ENCODE data around the gene HOXA4. TPM values are rescaled to one million over a fixed set of nuclear protein-coding genes. Genes with fewer than 3 reads are reported as not detected.

Gene HOXA4
- total and polyA plus RNA-seq, 2 of the 8 experiments (the other 6 are each of a cell fraction or from before 2014, with no cell fraction given): not detected

GRCh38 chr7:27106181-27106900, 24.2 kb downstream of the HOXA4 start:
- Histone ChIP-seq H3K27ac (ENCODE audit: low read depth, low read length) (no peak overlapping the region), H3K4me3 (ENCODE audit: extremely low read depth in 1 of 4, insufficient read depth in 2 of 4, low read depth in 3 of 4, low read length in 4 of 4) (peak overlapping the region in 1 of 4 experiments; percentile 25; a peak in 1 of 8 replicates), H3K36me3 (ENCODE audit: control insufficient read depth in 2 of 4, insufficient read depth in 4 of 4, low read length in 3 of 4) (peaks cover 0 to 14% (median 0%) of the 10 kb centered on the region in 4 experiments; a peak in 1 of 8 replicates), H2BK15ac (ENCODE audit: low read length) (no peak overlapping the region), H3K18ac (ENCODE audit: extremely low read depth, low read length) (no peak overlapping the region), H2BK120ac (replicated peaks; ENCODE audit: low read depth, low read length) (no peak overlapping the region), H3K23me2 (ENCODE audit: low read depth, low read length) (0 out of 2 replicates have a peak, but pooled peaks cover 1% of the 10 kb centered on the region), H2BK12ac (ENCODE audit: low read depth, low read length) (no peak overlapping the region), H3K79me2 (ENCODE audit: control insufficient read depth in 1 of 2, insufficient read depth in 2 of 2, low read length in 2 of 2) (no peaks in the 10 kb centered on the region), H2BK5ac (ENCODE audit: low read depth, low read length) (no peak overlapping the region), H4K5ac (ENCODE audit: insufficient read length, low read depth, low read length) (no peak overlapping the region), H3K56ac (replicated peaks; ENCODE audit: insufficient read length, low read depth, low read length) (no peak overlapping the region), H3K4me2 (ENCODE audit: insufficient read depth in 1 of 2, low read depth in 2 of 2, low read length in 2 of 2) (peak overlapping the region; percentile 5 to 50; a peak in 3 of 4 replicates), H3K27me3 (replicated peaks in 1 of 4; ENCODE audit: control insufficient read depth in 3 of 4, extremely low read depth in 1 of 4, insufficient read depth in 3 of 4, low read length in 3 of 4) (peaks cover 98 to 100% (median 99%) of the 10 kb centered on the region in 4 experiments), H4K8ac (ENCODE audit: extremely low read depth, insufficient read depth, low read length) (0 out of 2 replicates have a peak overlapping the region, but pooled peaks have one; percentile 7), H2AK5ac (ENCODE audit: low read depth, low read length) (no peak overlapping the region), H3K79me1 (ENCODE audit: low read depth, low read length) (no peaks in the 10 kb centered on the region), H4K91ac (replicated peaks; ENCODE audit: insufficient read length, low read length) (no peak overlapping the region), H3K9ac (replicated peaks in 1 of 4; ENCODE audit: extremely low read depth in 1 of 4, low read depth in 3 of 4, low read length in 3 of 4) (no peak overlapping the region), H3K4me1 (replicated peaks in 1 of 4; ENCODE audit: control insufficient read depth in 3 of 4, insufficient read depth in 4 of 4, low read length in 3 of 4) (peaks cover 0 to 15% (median 8%) of the 10 kb centered on the region in 4 experiments; a peak in 5 of 7 replicates), H4K20me1 (replicated peaks in 1 of 2; ENCODE audit: control insufficient read depth in 1 of 2, insufficient read depth in 2 of 2, low read length in 2 of 2) (peaks cover 25 to 40% of the 10 kb centered on the region in 2 experiments), H3K23ac (ENCODE audit: insufficient read length) (no peak overlapping the region), H3K4ac (replicated peaks; ENCODE audit: insufficient read length, low read depth, low read length) (no peak overlapping the region), H2AFZ (ENCODE audit: low read length) (no peak overlapping the region), H2BK20ac (ENCODE audit: low read length) (0 out of 2 replicates have a peak overlapping the region, but pooled peaks have one; percentile 48), H3K9me3 (ENCODE audit: insufficient read depth in 2 of 2, low read depth in 1 of 2, low read length in 1 of 2) (no peaks in the 10 kb centered on the region), H3K14ac (ENCODE audit: insufficient read length) (no peak overlapping the region)
- 2% methylated on average over 44 of the region's 44 CpGs; no CpG with 5 or more reads in 1 of the 2 experiments for WGBS, 2 experiments (ENCODE audit: extremely low coverage in 1 of 2, insufficient coverage in 1 of 2, insufficient read length in 1 of 2, insufficient replicate concordance in 2 of 2, low coverage in 1 of 2, low lambda C conversion rate in 2 of 2, missing lambda C conversion rate in 1 of 2)
- DNase-seq (ENCODE audit: low read depth in 1 of 2, low spot score in 2 of 2): peak in 1 of 2 experiments; percentile 68
- CTCF ChIA-PET (ENCODE audit: partially characterized antibody): interaction anchor here (0.6 to 2.9 kb wide), 11 partner anchors 10 to 131 kb away, joined by 3 to 13 read pairs (median 3); partner anchors contain the start of gene HOXA5
- no peak for FAIRE-seq
- POLR2A ChIA-PET (ENCODE audit: partially characterized antibody): interaction anchor here (1.3 to 2.8 kb wide), 2 partner anchors 10 to 12 kb away, joined by 5 to 6 read pairs; partner anchors contain the start of gene HOXA1
- TF ChIP-seq ATF3 (IDR thresholded peaks at IDR 0.05; ENCODE audit: insufficient read depth, low read depth, low read length): no peak
- peak in 1 of 2 experiments; percentile 8; a peak in 1 of 4 replicates for TF ChIP-seq RAD21 (IDR thresholded peaks at IDR 0.05 in 1 of 2, conservative IDR thresholded peaks at IDR 0.05 in 1 of 2; ENCODE audit: low read depth in 2 of 2, low read length in 2 of 2)
- TF ChIP-seq GABPA (IDR thresholded peaks at IDR 0.05; ENCODE audit: borderline replicate concordance, insufficient read depth, low read length): 0 out of 2 replicates have a peak, but pooled peaks have one; percentile 8
- no peak for TF ChIP-seq SP2 (IDR thresholded peaks at IDR 0.05; ENCODE audit: low read length)
- peak; percentile 98 for TF ChIP-seq RNF2 (IDR thresholded peaks at IDR 0.05; ENCODE audit: borderline replicate concordance, low read depth, low read length, missing control alignments, poor library complexity, severe bottlenecking)
- TF ChIP-seq NRF1 (IDR thresholded peaks at IDR 0.05; ENCODE audit: low read depth, low read length): no peak
- no peak for TF ChIP-seq CREB1 (IDR thresholded peaks at IDR 0.05)
- peak; percentile 16 for TF ChIP-seq ASH2L (IDR thresholded peaks at IDR 0.05; ENCODE audit: low read length)
- peak; percentile 98 for TF ChIP-seq CTBP2 (IDR thresholded peaks at IDR 0.05; ENCODE audit: borderline replicate concordance, insufficient read depth, insufficient read length, low read length)
- no peak for TF ChIP-seq TAF1 (IDR thresholded peaks at IDR 0.05; ENCODE audit: low read depth, low read length)
